ENCODE measurements around the gene PNPLA3.

PNPLA3 gene

GRCh38 chr22:43884600-43885318, 38.8 kb upstream of the PNPLA3 start:
- peak; percentile 11 to 23 (median 19) for DNase-seq
- Mint-ChIP-seq H3K4me3 (peak overlapping the region; percentile 25 to 35), H3K27me3 (peaks cover 32 to 77% of the 10 kb centered on the region in 2 donors), H3K36me3 (ENCODE audit: insufficient read depth) (peaks cover 6% of the 10 kb centered on the region), H3K9me3 (peaks cover 0 to 2% of the 10 kb centered on the region in 2 donors), H3K27ac (no peak overlapping the region), H3K4me1 (ENCODE audit: low read depth in 2 of 2) (peaks cover 14 to 16% of the 10 kb centered on the region in 2 donors)
- ATAC-seq (replicated peaks): peak; percentile 32

GRCh38 chr22:43885319-43885671, 38.3 kb upstream of the PNPLA3 start:
- Mint-ChIP-seq H3K27ac (no peak overlapping the region), H3K4me3 (peak overlapping the region; percentile 26 to 38), H3K9me3 (peaks cover 0 to 2% of the 10 kb centered on the region in 2 donors), H3K27me3 (peaks cover 36 to 77% of the 10 kb centered on the region in 2 donors), H3K36me3 (ENCODE audit: insufficient read depth) (peaks cover 6% of the 10 kb centered on the region), H3K4me1 (ENCODE audit: low read depth in 2 of 2) (peaks cover 14 to 16% of the 10 kb centered on the region in 2 donors)
- DNase-seq (no peak), ATAC-seq (replicated peaks) (no peak)

- H3K9me3 Mint-ChIP-seq: peaks cover 0 to 2% of the 10 kb centered on the region in 2 donors
- H3K36me3 Mint-ChIP-seq (ENCODE audit: insufficient read depth): peaks cover 6% of the 10 kb centered on the region
- DNase-seq (no peak), ATAC-seq (replicated peaks) (no peak)
- no peak overlapping the region for H3K27ac Mint-ChIP-seq
- H3K4me3 Mint-ChIP-seq: peak overlapping the region; percentile 26 to 38
- peaks cover 41 to 76% of the 10 kb centered on the region in 2 donors for H3K27me3 Mint-ChIP-seq
- peaks cover 14 to 16% of the 10 kb centered on the region in 2 donors for H3K4me1 Mint-ChIP-seq (ENCODE audit: low read depth in 2 of 2)
These were observed 37.8 kb upstream of the PNPLA3 start for GRCh38 chr22:43885786-43886185.

- Mint-ChIP-seq H3K4me1 (ENCODE audit: low read depth in 2 of 2) (peaks cover 14 to 16% of the 10 kb centered on the region in 2 donors), H3K9me3 (peaks cover 0 to 2% of the 10 kb centered on the region in 2 donors), H3K4me3 (no peak overlapping the region), H3K27ac (no peak overlapping the region), H3K36me3 (ENCODE audit: insufficient read depth) (peaks cover 6% of the 10 kb centered on the region), H3K27me3 (peaks cover 42 to 73% of the 10 kb centered on the region in 2 donors)
- no peak for DNase-seq
- no peak for ATAC-seq (replicated peaks)
These were observed 37.4 kb upstream of the PNPLA3 start for GRCh38 chr22:43886231-43886630.

- Mint-ChIP-seq H3K27me3 (peaks cover 42 to 84% of the 10 kb centered on the region in 2 donors), H3K9me3 (peaks cover 0 to 2% of the 10 kb centered on the region in 2 donors), H3K4me1 (ENCODE audit: low read depth in 2 of 2) (peaks cover 14 to 16% of the 10 kb centered on the region in 2 donors), H3K27ac (no peak overlapping the region), H3K36me3 (ENCODE audit: insufficient read depth) (peaks cover 6% of the 10 kb centered on the region), H3K4me3 (no peak overlapping the region)
- ATAC-seq (replicated peaks) (no peak), DNase-seq (no peak)
These were observed 36.2 kb upstream of the PNPLA3 start for GRCh38 chr22:43887391-43887790.

GRCh38 chr22:43888740-43889139, 34.9 kb upstream of the PNPLA3 start:
- Mint-ChIP-seq H3K36me3 (ENCODE audit: insufficient read depth) (peaks cover 5% of the 10 kb centered on the region), H3K4me1 (ENCODE audit: low read depth in 2 of 2) (peaks cover 9% of the 10 kb centered on the region in 2 donors), H3K27ac (no peak overlapping the region), H3K27me3 (peaks cover 48 to 87% of the 10 kb centered on the region in 2 donors), H3K4me3 (no peak overlapping the region), H3K9me3 (peaks cover 0 to 2% of the 10 kb centered on the region in 2 donors)
- DNase-seq (no peak), ATAC-seq (replicated peaks) (no peak)

- no peak for DNase-seq
- H3K36me3 Mint-ChIP-seq (ENCODE audit: insufficient read depth): peaks cover 5% of the 10 kb centered on the region
- H3K4me3 Mint-ChIP-seq: no peak overlapping the region
- H3K27me3 Mint-ChIP-seq: peaks cover 51 to 93% of the 10 kb centered on the region in 2 donors
- H3K4me1 Mint-ChIP-seq (ENCODE audit: low read depth in 2 of 2): peaks cover 6 to 8% of the 10 kb centered on the region in 2 donors
- ATAC-seq (replicated peaks): no peak
- H3K9me3 Mint-ChIP-seq: peaks cover 0 to 2% of the 10 kb centered on the region in 2 donors
- no peak overlapping the region for H3K27ac Mint-ChIP-seq
These were observed 34.3 kb upstream of the PNPLA3 start for GRCh38 chr22:43889201-43889859.

DNA sequence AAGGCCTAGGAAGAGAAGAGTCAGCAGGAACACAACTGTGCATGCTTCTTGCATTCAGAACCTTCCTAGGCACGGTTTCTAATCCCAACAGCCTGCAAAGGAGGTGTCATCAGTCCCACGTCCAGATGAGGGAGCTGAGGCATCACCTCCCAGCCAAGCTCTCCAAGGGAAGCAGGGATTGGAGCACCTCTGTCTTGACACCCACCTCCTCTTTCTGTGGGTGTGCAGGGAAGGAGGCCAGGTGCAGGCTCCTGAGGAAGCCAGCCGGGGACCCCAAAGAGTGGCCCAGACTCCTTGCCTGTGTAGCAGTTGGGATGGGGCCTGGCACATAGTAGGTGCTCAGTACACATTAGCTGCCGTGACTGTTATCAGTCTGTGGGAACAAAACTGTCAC, 33.7 kb upstream of the PNPLA3 start:
- peaks cover 51 to 91% of the 10 kb centered on the region in 2 donors for H3K27me3 Mint-ChIP-seq
- H3K4me3 Mint-ChIP-seq: no peak overlapping the region
- DNase-seq (no peak), ATAC-seq (replicated peaks) (no peak)
- H3K9me3 Mint-ChIP-seq: peaks cover 0 to 2% of the 10 kb centered on the region in 2 donors
- H3K27ac Mint-ChIP-seq: no peak overlapping the region
- peaks cover under 1 to 4% of the 10 kb centered on the region in 2 donors for H3K4me1 Mint-ChIP-seq (ENCODE audit: low read depth in 2 of 2)
- peaks cover 5% of the 10 kb centered on the region for H3K36me3 Mint-ChIP-seq (ENCODE audit: insufficient read depth)

- Mint-ChIP-seq H3K27ac (no peak overlapping the region), H3K4me3 (peak overlapping the region in 1 of 2 donors; percentile 29), H3K27me3 (peaks cover 51 to 89% of the 10 kb centered on the region in 2 donors), H3K4me1 (ENCODE audit: low read depth in 2 of 2) (no peaks in the 10 kb centered on the region), H3K9me3 (no peaks in the 10 kb centered on the region), H3K36me3 (ENCODE audit: insufficient read depth) (peaks cover 2% of the 10 kb centered on the region)
- DNase-seq (no peak), ATAC-seq (replicated peaks) (no peak)
These were observed 32.7 kb upstream of the PNPLA3 start for GRCh38 chr22:43890901-43891331.

- DNase-seq: no peak
- peak within 1 kb of the TSS in 1 of 2 donors; percentile 29 for H3K4me3 Mint-ChIP-seq
- peaks cover 2% of the 10 kb centered on the region for H3K36me3 Mint-ChIP-seq (ENCODE audit: insufficient read depth)
- H3K4me1 Mint-ChIP-seq (ENCODE audit: low read depth in 2 of 2): no peaks in the 10 kb centered on the region
- peaks cover 54 to 88% of the 10 kb centered on the region in 2 donors for H3K27me3 Mint-ChIP-seq
- no peak for ATAC-seq (replicated peaks)
- H3K9me3 Mint-ChIP-seq: no peaks in the 10 kb centered on the region
- H3K27ac Mint-ChIP-seq: no peak within 1 kb of the TSS
These were observed 32.0 kb upstream of the PNPLA3 start, which contains the start of gene PNPLA5 for GRCh38 chr22:43891360-43892182. TSS of gene PNPLA5 (minus strand) at chr22:43892013. CDS start at chr22:43891880, 133 bp downstream.

DNA sequence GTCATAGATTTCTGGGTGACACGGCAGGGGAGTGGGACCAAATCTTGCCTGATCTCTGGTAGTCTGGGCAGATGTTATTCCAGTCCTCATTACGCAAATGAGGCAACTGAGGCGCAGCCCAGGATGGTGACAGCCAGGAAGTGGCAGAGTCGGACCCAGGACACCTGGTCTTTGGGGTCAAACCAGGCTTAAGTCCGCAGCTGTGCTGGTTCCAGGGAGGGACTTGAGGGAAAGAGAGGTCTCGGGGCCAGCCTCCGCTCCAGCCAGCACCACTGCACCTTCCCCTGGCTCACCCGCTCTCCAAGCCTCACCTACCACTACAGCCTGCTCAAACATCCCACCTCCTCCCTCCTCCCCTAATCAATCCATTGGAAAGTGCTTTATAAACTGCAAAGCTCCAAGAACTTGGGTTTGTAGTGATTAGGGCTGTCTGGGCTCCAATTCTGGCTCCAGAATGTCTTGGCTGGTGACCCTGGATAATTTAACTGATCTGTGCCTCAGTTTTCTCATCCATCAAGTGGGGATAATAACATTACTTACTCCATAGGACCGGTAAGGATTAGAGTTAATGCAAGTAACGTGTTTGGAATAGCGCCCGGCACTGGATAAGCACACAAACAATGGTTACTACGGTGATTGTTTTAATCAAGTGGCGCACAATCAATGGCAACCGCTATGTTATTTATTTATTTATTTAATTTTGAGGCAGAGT, 31.3 kb upstream of the PNPLA3 start:
- H3K9me3 Mint-ChIP-seq: no peaks in the 10 kb centered on the region
- H3K4me3 Mint-ChIP-seq: no peak overlapping the region
- peaks cover 49 to 81% of the 10 kb centered on the region in 2 donors for H3K27me3 Mint-ChIP-seq
- H3K4me1 Mint-ChIP-seq (ENCODE audit: low read depth in 2 of 2): no peaks in the 10 kb centered on the region
- ATAC-seq (replicated peaks): no peak
- H3K36me3 Mint-ChIP-seq (ENCODE audit: insufficient read depth): peaks cover 2% of the 10 kb centered on the region
- DNase-seq: no peak
- no peak overlapping the region for H3K27ac Mint-ChIP-seq

DNA sequence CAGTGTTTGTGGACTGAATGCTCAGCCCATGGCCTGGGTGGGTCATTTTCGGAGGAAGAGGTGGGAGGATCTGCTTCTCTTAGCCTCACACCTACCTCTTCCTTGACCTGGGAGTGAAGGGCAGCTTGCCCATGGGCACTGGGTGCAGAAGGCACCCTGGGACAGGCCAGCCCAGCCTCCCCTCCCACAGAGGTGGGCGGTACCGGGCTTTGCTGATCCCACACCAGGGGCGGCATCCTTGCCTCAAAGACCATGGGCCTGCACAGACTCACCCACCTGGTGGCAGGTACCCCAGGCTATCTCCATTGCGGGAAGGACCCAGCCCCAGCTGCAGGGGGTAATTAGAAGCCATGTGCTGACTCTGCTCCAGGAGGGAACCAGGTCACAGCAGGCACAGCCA, 30.3 kb upstream of the PNPLA3 start:
- ATAC-seq (replicated peaks): no peak
- no peaks in the 10 kb centered on the region for H3K9me3 Mint-ChIP-seq
- H3K27me3 Mint-ChIP-seq: peaks cover 46 to 79% of the 10 kb centered on the region in 2 donors
- no peak for DNase-seq
- no peak overlapping the region for H3K4me3 Mint-ChIP-seq
- peaks cover 2% of the 10 kb centered on the region for H3K36me3 Mint-ChIP-seq (ENCODE audit: insufficient read depth)
- H3K4me1 Mint-ChIP-seq (ENCODE audit: low read depth in 2 of 2): no peaks in the 10 kb centered on the region
- H3K27ac Mint-ChIP-seq: no peak overlapping the region

GRCh38 chr22:43894122-43894521, 29.5 kb upstream of the PNPLA3 start:
- H3K27ac Mint-ChIP-seq: no peak overlapping the region
- DNase-seq (no peak), ATAC-seq (replicated peaks) (no peak)
- no peaks in the 10 kb centered on the region for H3K4me1 Mint-ChIP-seq (ENCODE audit: low read depth in 2 of 2)
- H3K36me3 Mint-ChIP-seq (ENCODE audit: insufficient read depth): peaks cover 2% of the 10 kb centered on the region
- peaks cover 38 to 77% of the 10 kb centered on the region in 2 donors for H3K27me3 Mint-ChIP-seq
- H3K4me3 Mint-ChIP-seq: no peak overlapping the region
- H3K9me3 Mint-ChIP-seq: no peaks in the 10 kb centered on the region

Measured in effector memory CD8-positive, alpha-beta T cell (primary cell).